Stimulated activated CD4-positive, alpha-beta T cell treated with anti-CD3 and anti-CD28 coated beads, Interleukin-2, amount 100 ng/mL, for 48 hours (primary cell): ENCODE data around the gene GRWD1.

Experiments used
- DNase-seq, 2 donors: peaks; one replicate each; pipeline ENCODE4 v3.0.0-alpha.2; 2020

Gene GRWD1

GRCh38 chr19:48428670-48429069 lies 17.1 kb upstream of the GRWD1 start:
- DNase-seq: no peak

- DNase-seq: no peak
Observed at GRCh38 chr19:48433337-48433736, 12.4 kb upstream of the GRWD1 start.

GRCh38 chr19:48436586-48436985 lies 9.2 kb upstream of the GRWD1 start:
- DNase-seq: no peak

- DNase-seq: no peak
Observed at GRCh38 chr19:48441360-48442050, 4.3 kb upstream of the GRWD1 start.

GRCh38 chr19:48442116-48443035 lies 3.4 kb upstream of the GRWD1 start:
- no peak for DNase-seq

- no peak for DNase-seq
Observed at GRCh38 chr19:48443256-48443655, 2.5 kb upstream of the GRWD1 start.

GRCh38 chr19:48443731-48444128 lies 2.1 kb upstream of the GRWD1 start:
- no peak for DNase-seq

- DNase-seq: no peak
Observed at GRCh38 chr19:48444129-48444935, 1.5 kb upstream of the GRWD1 start.

GRCh38 chr19:48444936-48445200 lies 915 bp upstream of the GRWD1 start:
- DNase-seq: no peak

GRCh38 chr19:48445256-48445605 lies 552 bp upstream of the GRWD1 start:
- DNase-seq: no peak

- no peak for DNase-seq
Observed at GRCh38 chr19:48446579-48446978, 796 bp downstream of the GRWD1 start.

- DNase-seq: no peak
Observed at GRCh38 chr19:48448563-48448962, 2.8 kb downstream of the GRWD1 start.

GRCh38 chr19:48450441-48450840 lies 4.7 kb downstream of the GRWD1 start:
- no peak for DNase-seq

GRCh38 chr19:48450863-48451262 lies 5.1 kb downstream of the GRWD1 start:
- DNase-seq: no peak

- DNase-seq: no peak
Observed at GRCh38 chr19:48451624-48452023, 5.8 kb downstream of the GRWD1 start.

GRCh38 chr19:48452289-48453190 lies 6.8 kb downstream of the GRWD1 start:
- no peak for DNase-seq

- DNase-seq: no peak
Observed at GRCh38 chr19:48454150-48454730, 8.5 kb downstream of the GRWD1 start.

GRCh38 chr19:48455171-48455907 lies 9.6 kb downstream of the GRWD1 start, which contains the start of gene KCNJ14:
Gene KCNJ14 (plus strand): TSS chr19:48455574. CDS start chr19:48461725, 6,151 bp downstream.
- DNase-seq: no peak

GRCh38 chr19:48455908-48456562 lies 10.3 kb downstream of the GRWD1 start:
- no peak for DNase-seq

- no peak for DNase-seq
Observed at GRCh38 chr19:48456864-48457263, 11.1 kb downstream of the GRWD1 start.

- DNase-seq: no peak
Observed at GRCh38 chr19:48458016-48458415, 12.2 kb downstream of the GRWD1 start.
